ENCODE results near the gene TCERG1L. TPM values are rescaled to one million over a fixed set of nuclear protein-coding genes. Genes with fewer than 3 reads are reported as not detected.

TCERG1L gene
- total RNA-seq, 1 experiment from 2014 or later: not detected

DNA sequence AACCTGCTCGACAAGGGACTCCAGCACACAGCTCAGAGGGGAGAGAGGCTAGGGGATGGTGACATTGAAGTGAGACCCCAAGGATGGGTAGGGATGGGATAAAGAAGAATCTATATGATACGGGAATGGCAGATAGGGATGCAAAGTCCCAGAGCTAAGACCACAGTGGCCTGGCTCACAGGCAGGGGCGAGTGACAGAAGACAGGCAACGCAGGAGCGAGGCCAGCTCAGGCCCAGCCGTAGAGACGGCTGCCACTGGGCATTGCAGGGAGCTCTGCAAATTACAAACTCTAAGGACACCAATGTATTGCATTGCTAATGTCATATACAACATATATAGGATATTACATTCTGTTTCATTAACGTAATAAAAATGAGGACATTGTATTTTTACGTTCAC, 131.4 kb downstream of the TCERG1L start:
- ChIA-PET CTCF (no interaction called here), POLR2A (no interaction called here)
- DNase-seq (ENCODE audit: low read depth, low spot score) (no peak), ATAC-seq (no peak)
- intact Hi-C loops (cut with micrococcal nuclease; ENCODE audit: unreplicated experiment): no loop called here
- H3K27me3 ChIP-seq (ENCODE audit: control insufficient read depth, insufficient read depth, low read length): peaks cover 12% of the 10 kb centered on the region
- H3K9me3 ChIP-seq (ENCODE audit: control insufficient read depth, insufficient read depth, low read depth, low read length): no peaks in the 10 kb centered on the region; the same call in 1 of the 2 replicates
- in situ Hi-C loops (cut with HindIII; ENCODE audit: low pct_unique_long_range_greater_than_20kb, low sequenced_read_pairs): no loop called here
- H3K4me3 ChIP-seq (ENCODE audit: low read depth in 2 of 2, low read length in 2 of 2): no peak overlapping the region
- no peak for TF ChIP-seq SIN3A (IDR thresholded peaks at IDR 0.05; ENCODE audit: borderline replicate concordance, insufficient read depth, low read depth, low read length)
- TF ChIP-seq POLR2AphosphoS5 (IDR thresholded peaks at IDR 0.05; ENCODE audit: low read depth, low read length): no peak
- TF ChIP-seq, protein P1, sequence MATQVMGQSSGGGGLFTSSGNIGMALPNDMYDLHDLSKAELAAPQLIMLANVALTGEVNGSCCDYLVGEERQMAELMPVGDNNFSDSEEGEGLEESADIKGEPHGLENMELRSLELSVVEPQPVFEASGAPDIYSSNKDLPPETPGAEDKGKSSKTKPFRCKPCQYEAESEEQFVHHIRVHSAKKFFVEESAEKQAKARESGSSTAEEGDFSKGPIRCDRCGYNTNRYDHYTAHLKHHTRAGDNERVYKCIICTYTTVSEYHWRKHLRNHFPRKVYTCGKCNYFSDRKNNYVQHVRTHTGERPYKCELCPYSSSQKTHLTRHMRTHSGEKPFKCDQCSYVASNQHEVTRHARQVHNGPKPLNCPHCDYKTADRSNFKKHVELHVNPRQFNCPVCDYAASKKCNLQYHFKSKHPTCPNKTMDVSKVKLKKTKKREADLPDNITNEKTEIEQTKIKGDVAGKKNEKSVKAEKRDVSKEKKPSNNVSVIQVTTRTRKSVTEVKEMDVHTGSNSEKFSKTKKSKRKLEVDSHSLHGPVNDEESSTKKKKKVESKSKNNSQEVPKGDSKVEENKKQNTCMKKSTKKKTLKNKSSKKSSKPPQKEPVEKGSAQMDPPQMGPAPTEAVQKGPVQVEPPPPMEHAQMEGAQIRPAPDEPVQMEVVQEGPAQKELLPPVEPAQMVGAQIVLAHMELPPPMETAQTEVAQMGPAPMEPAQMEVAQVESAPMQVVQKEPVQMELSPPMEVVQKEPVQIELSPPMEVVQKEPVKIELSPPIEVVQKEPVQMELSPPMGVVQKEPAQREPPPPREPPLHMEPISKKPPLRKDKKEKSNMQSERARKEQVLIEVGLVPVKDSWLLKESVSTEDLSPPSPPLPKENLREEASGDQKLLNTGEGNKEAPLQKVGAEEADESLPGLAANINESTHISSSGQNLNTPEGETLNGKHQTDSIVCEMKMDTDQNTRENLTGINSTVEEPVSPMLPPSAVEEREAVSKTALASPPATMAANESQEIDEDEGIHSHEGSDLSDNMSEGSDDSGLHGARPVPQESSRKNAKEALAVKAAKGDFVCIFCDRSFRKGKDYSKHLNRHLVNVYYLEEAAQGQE (IDR thresholded peaks at IDR 0.05; ENCODE audit: insufficient read depth in 1 of 2, low read depth in 2 of 2, low read length in 1 of 2): no peak
- TF ChIP-seq TCF7L2 (IDR thresholded peaks at IDR 0.05; ENCODE audit: low read depth, low read length): no peak
- TF ChIP-seq, protein P2, sequence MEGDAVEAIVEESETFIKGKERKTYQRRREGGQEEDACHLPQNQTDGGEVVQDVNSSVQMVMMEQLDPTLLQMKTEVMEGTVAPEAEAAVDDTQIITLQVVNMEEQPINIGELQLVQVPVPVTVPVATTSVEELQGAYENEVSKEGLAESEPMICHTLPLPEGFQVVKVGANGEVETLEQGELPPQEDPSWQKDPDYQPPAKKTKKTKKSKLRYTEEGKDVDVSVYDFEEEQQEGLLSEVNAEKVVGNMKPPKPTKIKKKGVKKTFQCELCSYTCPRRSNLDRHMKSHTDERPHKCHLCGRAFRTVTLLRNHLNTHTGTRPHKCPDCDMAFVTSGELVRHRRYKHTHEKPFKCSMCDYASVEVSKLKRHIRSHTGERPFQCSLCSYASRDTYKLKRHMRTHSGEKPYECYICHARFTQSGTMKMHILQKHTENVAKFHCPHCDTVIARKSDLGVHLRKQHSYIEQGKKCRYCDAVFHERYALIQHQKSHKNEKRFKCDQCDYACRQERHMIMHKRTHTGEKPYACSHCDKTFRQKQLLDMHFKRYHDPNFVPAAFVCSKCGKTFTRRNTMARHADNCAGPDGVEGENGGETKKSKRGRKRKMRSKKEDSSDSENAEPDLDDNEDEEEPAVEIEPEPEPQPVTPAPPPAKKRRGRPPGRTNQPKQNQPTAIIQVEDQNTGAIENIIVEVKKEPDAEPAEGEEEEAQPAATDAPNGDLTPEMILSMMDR (IDR thresholded peaks at IDR 0.05): no peak
- no peak overlapping the region for H3K27ac ChIP-seq (ENCODE audit: low read length)
- no peaks in the 10 kb centered on the region for H3K4me1 ChIP-seq (ENCODE audit: control insufficient read depth, insufficient read depth, low read length)
- no peaks in the 10 kb centered on the region for H3K36me3 ChIP-seq (ENCODE audit: control insufficient read depth, insufficient read depth, low read length)
- no TSS peak for BruUV-seq (replicated peaks)

DNA sequence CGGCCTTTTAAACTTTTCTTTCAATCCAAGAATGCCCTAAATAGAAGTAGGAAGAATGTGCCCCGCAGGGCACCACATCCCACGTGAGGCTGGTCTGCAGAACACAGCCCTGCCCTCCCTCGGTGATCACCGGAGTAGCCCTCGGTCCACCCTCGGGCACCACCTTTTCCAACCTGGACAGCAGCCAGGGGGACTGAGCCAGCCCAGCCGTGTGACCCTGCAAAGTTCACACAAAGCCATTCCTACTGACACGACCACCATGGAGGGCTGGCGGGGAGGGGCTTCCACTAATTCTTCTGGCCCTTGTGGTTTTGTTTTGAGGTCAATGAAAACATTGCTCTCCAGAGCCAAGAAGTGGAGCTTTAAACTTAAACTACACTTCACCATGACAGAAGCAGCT, 132.2 kb downstream of the TCERG1L start:
- Histone ChIP-seq H3K27me3 (ENCODE audit: control insufficient read depth, insufficient read depth, low read length) (peaks cover 12% of the 10 kb centered on the region), H3K36me3 (ENCODE audit: control insufficient read depth, insufficient read depth, low read length) (no peaks in the 10 kb centered on the region), H3K4me1 (ENCODE audit: control insufficient read depth, insufficient read depth, low read length) (no peaks in the 10 kb centered on the region), H3K4me3 (ENCODE audit: low read depth in 2 of 2, low read length in 2 of 2) (no peak overlapping the region), H3K9me3 (ENCODE audit: control insufficient read depth, insufficient read depth, low read depth, low read length) (no peaks in the 10 kb centered on the region; the same call in 1 of the 2 replicates), H3K27ac (ENCODE audit: low read length) (no peak overlapping the region)
- in situ Hi-C loops (cut with HindIII; ENCODE audit: low pct_unique_long_range_greater_than_20kb, low sequenced_read_pairs) (no loop called here), intact Hi-C loops (cut with micrococcal nuclease; ENCODE audit: unreplicated experiment) (no loop called here)
- ChIA-PET POLR2A (no interaction called here), CTCF (no interaction called here)
- ATAC-seq (no peak), DNase-seq (ENCODE audit: low read depth, low spot score) (no peak)
- no TSS peak for BruUV-seq (replicated peaks)
- TF ChIP-seq, protein P2 (IDR thresholded peaks at IDR 0.05): no peak
- TF ChIP-seq, protein P1 (IDR thresholded peaks at IDR 0.05; ENCODE audit: insufficient read depth in 1 of 2, low read depth in 2 of 2, low read length in 1 of 2): no peak
- TF ChIP-seq TCF7L2 (IDR thresholded peaks at IDR 0.05; ENCODE audit: low read depth, low read length) (no peak), POLR2AphosphoS5 (IDR thresholded peaks at IDR 0.05; ENCODE audit: low read depth, low read length) (no peak), SIN3A (IDR thresholded peaks at IDR 0.05; ENCODE audit: borderline replicate concordance, insufficient read depth, low read depth, low read length) (no peak)

All from Panc1 (cell line).